ENCODE measurements around the gene DDX50.

DNA sequence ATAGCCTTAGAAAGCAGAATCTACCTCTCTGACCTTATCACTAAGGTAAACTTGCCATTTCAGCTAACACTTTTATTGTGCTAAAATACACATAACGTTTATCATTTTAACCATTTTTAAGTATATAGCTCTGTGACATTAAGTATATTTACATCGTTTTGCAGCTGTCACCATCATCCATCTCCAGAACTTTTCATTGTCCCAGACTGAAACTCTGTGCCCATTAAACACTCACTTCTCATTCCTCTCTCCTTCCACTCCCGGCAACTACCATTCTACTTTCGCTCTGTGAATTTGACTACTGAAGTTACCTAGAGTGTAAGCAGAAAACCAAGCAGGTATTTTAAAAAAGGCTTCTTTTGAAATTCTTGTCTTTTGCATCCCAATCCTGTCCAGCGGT lies 1.3 kb downstream of the DDX50 start:
- TF ChIP-seq YY1 (IDR thresholded peaks at IDR 0.05; ENCODE audit: insufficient read depth, insufficient read length), result no peak
- no peak for TF ChIP-seq ZNF274 (IDR thresholded peaks at IDR 0.05; ENCODE audit: low read depth, low read length)

Measured in NT2/D1 (cell line).